Measurements from ENCODE around the gene CHST4. TPM values are rescaled to one million over a fixed set of nuclear protein-coding genes. Genes with fewer than 3 reads are reported as not detected.

Gene CHST4
- total RNA-seq, 1 experiment from 2014 or later: not detected

GRCh38 chr16:71585318-71585703 lies 59.1 kb downstream of the CHST4 start:
- Histone ChIP-seq H3K27me3 (no peaks in the 10 kb centered on the region), H3K4me3 (no peak overlapping the region), H3K36me3 (no peaks in the 10 kb centered on the region), H3K9me3 (no peaks in the 10 kb centered on the region)
- DNase-seq: no peak

Other genes starting within 250 kb of the CHST4 start
- 12.6 and 18.0 TPM in 2 replicates for gene CMTR2, start 237.0 kb upstream of the CHST4 start, total RNA-seq (2014; rRNA removed; shearing (Covaris generic); ENCODE audit: low replicate concordance)
- gene CALB2, start 167.7 kb upstream of the CHST4 start, total RNA-seq (2014; rRNA removed; shearing (Covaris generic); ENCODE audit: low replicate concordance): 4.1 TPM in 1 of 2 replicates, not detected in the other
- not detected in 2 replicates for gene TLE7, start 84.4 kb upstream of the CHST4 start, total RNA-seq (2014; rRNA removed; shearing (Covaris generic); ENCODE audit: low replicate concordance)
- 3.6 and 4.2 TPM in 2 replicates for gene ZNF23, start 64.2 kb upstream of the CHST4 start, total RNA-seq (2014; rRNA removed; shearing (Covaris generic); ENCODE audit: low replicate concordance)
- 0.25 and 1.1 TPM in 2 replicates for gene ZNF19, start 37.1 kb upstream of the CHST4 start, total RNA-seq (2014; rRNA removed; shearing (Covaris generic); ENCODE audit: low replicate concordance)
- gene TAT, start 50.7 kb downstream of the CHST4 start, total RNA-seq (2014; rRNA removed; shearing (Covaris generic); ENCODE audit: low replicate concordance): not detected in 2 replicates
- not detected in 2 replicates for gene MARVELD3, start 99.8 kb downstream of the CHST4 start, total RNA-seq (2014; rRNA removed; shearing (Covaris generic); ENCODE audit: low replicate concordance)
- 3.3 and 4.9 TPM in 2 replicates for gene PHLPP2, start 198.3 kb downstream of the CHST4 start, total RNA-seq (2014; rRNA removed; shearing (Covaris generic); ENCODE audit: low replicate concordance)